RKO (cell line): Measurements from ENCODE around the gene FBRSL1.
"Not testable (repeated sequence)": the region's sequence is repeated elsewhere in the genome, so short reads cannot be mapped to it uniquely, and the experiment has no call there.

ENCODE experiments used
- DNase-seq: peaks from one replicate; pipeline ENCODE4 v3.0.0-alpha.2; 2016; ENCODE audit warnings: low spot score

The FBRSL1 gene

DNA sequence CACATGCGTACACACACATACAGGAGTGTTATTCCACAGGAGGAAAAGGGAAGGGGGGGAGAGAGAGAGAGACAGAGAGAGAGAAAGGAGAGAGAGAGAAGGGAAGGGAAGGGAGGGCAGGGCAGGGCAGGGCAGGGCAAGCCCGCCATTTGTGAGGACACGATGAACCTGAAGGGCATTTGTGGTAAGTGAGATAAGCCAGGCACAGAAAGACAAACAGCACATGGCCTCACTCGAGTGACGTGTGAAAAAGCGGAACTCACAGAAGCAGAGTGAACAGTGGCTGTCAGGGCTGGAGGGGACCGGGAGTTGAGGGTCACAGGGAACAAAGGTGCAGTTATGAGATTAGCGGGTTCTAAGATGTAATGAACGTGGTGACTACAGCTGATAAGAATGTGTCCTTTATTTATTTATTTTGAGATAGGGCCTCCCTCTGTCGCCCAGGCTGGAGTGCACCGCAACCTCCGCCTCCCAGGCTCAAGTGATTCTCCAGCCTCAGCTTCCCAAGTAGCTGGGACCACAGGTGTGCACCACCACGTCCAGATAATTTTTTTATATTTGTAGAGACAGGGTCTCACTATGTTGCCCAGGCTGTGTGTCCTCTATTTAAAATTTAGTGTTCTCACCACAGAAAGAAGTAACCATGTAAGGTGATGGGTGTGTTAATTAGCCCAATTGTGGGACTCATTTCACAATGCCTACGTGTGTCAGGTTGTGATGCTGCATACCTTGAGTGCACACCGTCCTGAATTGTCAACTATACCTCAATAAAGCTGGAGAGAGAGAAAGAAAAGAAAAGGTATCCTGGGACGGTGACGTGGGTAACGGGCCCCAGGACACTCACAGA lies 18.7 kb upstream of the FBRSL1 start:
- no peak for DNase-seq

- DNase-seq: no peak
Measured at GRCh38 chr12:132471858-132472255, 18.1 kb upstream of the FBRSL1 start.

DNA sequence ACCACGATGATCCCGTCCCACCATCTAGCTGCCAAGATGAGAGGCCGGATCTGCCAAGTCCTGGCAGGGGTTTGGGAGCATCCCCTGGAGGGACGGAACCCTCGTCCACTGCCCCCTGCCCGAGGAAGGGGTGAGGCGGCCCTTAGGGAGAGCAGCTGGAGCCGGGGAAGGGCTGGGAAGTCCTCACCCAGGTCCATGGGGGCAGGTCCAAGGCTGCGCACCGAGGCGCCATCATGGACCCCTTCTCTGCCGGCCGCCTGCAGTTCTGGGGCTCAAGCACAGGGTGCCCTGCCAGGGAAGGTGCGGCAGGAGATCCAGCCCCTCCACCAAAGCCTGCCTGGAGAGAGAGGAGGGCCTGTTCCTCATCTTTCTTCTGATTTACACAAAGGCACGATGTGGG lies 17.6 kb upstream of the FBRSL1 start:
- DNase-seq: no peak

DNA sequence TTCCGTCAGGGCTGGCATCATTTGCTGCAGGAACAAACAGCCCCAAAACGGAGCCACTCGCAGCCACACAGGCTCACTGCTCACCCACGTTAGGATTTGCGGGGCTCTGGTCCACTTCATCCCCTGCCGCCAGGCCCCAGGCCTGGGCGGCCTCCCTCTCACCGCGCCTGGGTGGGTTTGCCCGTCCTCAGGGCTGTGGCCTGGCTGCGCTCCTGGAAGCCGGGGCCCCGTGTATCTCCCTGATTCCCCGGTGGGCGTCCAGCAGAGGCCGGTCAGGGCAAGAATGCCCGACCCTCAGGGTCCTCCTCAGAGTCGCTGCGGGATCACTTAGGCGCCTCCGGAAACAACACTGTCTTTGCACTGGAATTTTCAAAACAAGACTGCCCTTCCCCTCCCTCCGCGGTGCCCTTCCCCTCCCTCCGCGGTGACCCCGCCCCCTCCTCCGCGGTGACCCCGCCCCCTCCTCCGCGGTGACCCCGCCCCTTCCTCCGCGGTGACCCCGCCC lies 15.7 kb upstream of the FBRSL1 start:
- DNase-seq: peak; percentile 49

DNA sequence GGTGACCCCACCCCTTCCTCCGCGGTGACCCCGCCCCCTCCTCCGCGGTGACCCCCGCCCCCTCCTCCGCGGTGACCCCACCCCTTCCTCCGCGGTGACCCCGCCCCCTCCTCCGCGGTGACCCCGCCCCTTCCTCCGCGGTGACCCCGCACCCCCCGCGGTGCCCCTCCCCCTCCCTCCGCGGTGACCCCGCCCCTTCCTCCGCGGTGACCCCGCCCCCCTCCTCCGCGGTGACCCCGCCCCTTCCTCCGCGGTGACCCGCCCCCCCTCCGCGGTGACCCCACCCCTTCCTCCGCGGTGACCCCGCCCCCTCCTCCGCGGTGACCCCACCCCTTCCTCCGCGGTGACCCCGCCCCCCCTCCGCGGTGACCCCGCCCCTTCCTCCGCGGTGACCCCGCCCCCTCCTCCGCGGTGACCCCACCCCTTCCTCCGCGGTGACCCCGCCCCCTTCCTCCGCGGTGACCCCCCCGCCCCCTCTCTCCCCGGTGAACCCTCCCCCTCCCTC lies 15.1 kb upstream of the FBRSL1 start:
- DNase-seq: not testable (repeated sequence)

DNA sequence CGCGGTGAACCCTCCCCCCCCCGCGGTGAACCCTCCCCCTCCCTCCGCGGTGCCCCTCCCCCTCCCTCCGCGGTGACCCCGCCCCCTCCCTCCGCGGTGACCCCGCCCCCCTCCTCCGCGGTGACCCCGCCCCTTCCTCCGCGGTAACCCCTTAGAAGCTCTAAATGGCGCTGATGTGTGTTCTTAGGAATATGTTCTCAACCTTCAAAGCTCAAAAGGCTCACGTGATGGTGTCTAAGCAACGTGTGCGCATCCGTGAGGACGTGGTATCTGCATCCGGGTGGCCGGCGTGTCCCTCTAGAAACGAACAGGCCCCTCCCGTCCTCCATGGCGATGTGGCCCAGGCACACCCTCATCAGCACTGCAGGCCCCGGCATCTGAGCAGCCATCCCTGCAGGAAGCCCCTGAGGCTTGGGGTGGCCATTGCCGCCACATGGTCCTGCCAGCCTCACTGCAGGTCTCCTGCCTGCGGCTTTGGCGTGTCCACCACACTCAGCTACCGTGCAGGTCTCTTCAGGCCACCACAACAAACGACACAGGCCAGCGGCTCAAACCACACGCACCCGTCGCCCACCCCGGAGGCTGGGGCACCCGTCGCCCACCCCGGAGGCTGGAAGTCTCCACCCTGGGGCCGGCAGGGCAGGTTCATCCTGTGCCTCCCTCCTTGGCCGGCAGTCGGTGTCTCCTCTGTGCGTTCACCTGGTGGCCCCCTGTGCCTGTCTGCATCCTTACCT lies 14.5 kb upstream of the FBRSL1 start:
- DNase-seq: no peak

DNA sequence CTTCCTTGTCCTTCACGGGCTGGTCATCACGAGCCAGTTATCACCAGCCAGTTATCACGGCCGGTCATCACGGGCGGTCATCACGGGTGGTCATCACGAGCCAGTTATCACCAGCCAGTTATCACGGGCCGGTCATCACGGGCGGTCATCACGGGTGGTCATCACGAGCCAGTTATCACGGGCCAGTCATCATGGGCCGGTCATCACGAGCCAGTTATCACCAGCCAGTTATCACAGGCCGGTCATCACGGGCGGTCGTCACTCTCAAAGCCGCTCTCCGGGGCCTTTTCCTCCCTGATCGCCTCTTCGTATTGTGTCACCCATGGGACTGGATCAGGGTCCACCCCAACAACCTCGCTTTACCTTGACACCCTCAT lies 13.9 kb upstream of the FBRSL1 start:
- peak; percentile 53 for DNase-seq

GRCh38 chr12:132476421-132476820 lies 13.5 kb upstream of the FBRSL1 start:
- no peak for DNase-seq

GRCh38 chr12:132477017-132477702 lies 12.8 kb upstream of the FBRSL1 start:
- DNase-seq: no peak

GRCh38 chr12:132477703-132478432 lies 12.1 kb upstream of the FBRSL1 start:
- DNase-seq: no peak

DNA sequence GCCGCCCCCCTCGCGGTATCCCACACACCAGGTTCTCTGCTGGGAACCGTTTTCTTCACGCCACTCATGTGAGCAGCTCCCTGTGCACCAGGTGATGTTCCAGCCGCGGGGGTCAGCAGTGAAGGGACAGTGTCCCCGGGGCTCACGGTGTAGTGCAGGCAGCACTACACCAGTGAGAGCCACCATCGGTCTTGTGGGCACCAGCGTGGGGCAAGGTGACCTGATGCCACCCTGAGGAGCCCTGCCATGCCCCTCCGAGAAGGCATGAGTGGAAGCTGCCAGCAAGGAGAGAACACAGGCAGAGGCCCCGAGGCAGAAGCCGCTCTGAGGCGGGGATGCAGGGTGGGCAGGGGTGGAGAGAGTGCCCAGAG lies 11.5 kb upstream of the FBRSL1 start:
- DNase-seq: no peak

- no peak for DNase-seq
Measured at GRCh38 chr12:132478845-132479244, 11.1 kb upstream of the FBRSL1 start.

DNA sequence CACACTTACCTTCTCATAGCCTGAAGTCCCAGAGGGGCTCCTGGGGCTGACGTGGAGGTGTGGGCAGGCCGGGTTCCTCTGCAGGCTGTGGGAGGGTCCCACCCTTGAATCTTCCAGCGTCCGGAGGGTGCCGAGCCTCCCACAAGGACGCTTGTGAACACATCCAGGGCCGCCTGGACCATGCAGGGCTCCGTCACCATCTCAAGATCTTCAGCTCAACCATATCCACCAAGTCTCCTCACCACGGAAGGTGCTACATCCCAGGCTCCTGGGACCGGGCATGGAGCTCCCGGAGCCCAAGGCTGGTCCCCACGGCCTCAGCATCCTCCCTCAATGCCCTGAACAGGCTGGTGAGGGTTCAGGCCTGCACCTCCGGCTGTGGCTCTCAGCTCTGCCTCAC lies 10.7 kb upstream of the FBRSL1 start:
- no peak for DNase-seq

GRCh38 chr12:132479938-132480622 lies 9.9 kb upstream of the FBRSL1 start:
- no peak for DNase-seq

GRCh38 chr12:132480623-132481132 lies 9.3 kb upstream of the FBRSL1 start:
- no peak for DNase-seq

- DNase-seq: no peak
Measured at GRCh38 chr12:132481345-132481744, 8.6 kb upstream of the FBRSL1 start.

GRCh38 chr12:132481771-132482745 lies 7.9 kb upstream of the FBRSL1 start:
- DNase-seq: no peak

DNA sequence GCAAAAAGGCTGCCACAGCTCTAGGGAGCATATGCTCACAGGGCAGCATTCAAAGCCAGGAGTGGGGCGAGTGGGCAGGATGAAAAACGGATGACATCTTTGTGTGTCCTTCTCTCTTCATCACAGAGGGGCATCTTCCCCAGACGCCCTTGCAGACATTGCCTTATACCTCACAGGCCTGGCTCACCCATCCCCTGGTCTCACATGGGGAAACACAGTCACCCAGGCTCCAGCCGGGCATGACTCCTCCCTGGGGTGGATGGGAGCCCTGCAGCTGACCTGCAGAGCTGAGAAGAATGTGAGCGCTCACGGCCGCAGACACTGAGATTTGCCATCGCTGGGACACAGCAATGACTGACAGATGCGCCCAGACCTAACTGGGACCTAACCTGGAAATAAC lies 7.2 kb upstream of the FBRSL1 start:
- DNase-seq: no peak

DNA sequence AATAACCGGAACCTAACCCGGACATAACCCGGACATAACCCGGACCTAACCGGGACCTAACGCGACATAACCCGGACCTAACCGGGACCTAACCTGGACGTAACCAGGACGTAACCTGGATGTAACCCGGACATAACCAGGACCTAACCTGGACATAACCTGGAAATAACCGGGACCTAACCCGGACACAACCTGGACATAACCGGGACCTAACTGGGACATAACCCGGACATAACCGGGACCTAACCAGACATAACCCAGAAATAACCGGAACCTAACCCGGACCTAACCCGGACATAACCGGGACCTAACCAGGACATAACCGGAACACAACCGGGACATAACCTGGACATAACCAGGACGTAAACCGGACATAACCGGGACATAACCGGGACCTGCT lies 6.7 kb upstream of the FBRSL1 start:
- DNase-seq: no peak

- DNase-seq: no peak
Measured at GRCh38 chr12:132483612-132484011, 6.3 kb upstream of the FBRSL1 start.
